ENCODE results near the gene LRWD1. TPM values are rescaled to one million over a fixed set of nuclear protein-coding genes. Genes with fewer than 3 reads are reported as not detected.

Gene LRWD1
- total and polyA plus RNA-seq, 2 of the 13 experiments (the other 11 are each of a cell fraction or from before 2014, with no cell fraction given) = 8.5 to 16.3 TPM

GRCh38 chr7:102464577-102465280 is at the start of gene LRWD1, which contains the start of gene ALKBH4 (continued):
- no peak for TF ChIP-seq ZNF562 (CRISPR knock-in tag; IDR thresholded peaks at IDR 0.05; ENCODE audit: borderline replicate concordance)
- TF ChIP-seq ZBTB43 (CRISPR knock-in tag; conservative IDR thresholded peaks at IDR 0.05) = 0 out of 2 replicates have a peak, but pooled peaks have one; percentile 16
- TF ChIP-seq CAMTA2 (CRISPR knock-in tag; IDR thresholded peaks at IDR 0.05; ENCODE audit: borderline replicate concordance) = no peak
- TF ChIP-seq, protein P1, sequence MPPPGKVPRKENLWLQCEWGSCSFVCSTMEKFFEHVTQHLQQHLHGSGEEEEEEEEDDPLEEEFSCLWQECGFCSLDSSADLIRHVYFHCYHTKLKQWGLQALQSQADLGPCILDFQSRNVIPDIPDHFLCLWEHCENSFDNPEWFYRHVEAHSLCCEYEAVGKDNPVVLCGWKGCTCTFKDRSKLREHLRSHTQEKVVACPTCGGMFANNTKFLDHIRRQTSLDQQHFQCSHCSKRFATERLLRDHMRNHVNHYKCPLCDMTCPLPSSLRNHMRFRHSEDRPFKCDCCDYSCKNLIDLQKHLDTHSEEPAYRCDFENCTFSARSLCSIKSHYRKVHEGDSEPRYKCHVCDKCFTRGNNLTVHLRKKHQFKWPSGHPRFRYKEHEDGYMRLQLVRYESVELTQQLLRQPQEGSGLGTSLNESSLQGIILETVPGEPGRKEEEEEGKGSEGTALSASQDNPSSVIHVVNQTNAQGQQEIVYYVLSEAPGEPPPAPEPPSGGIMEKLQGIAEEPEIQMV (CRISPR knock-in tag; IDR thresholded peaks at IDR 0.05; ENCODE audit: low read depth) = peak; percentile 78; the same call in 1 of the 2 replicates
- 0 out of 2 replicates have a peak, but pooled peaks have one; percentile 39 for TF ChIP-seq BORCS8-MEF2B (CRISPR knock-in tag; IDR thresholded peaks at IDR 0.05)
- TF ChIP-seq, protein P2, sequence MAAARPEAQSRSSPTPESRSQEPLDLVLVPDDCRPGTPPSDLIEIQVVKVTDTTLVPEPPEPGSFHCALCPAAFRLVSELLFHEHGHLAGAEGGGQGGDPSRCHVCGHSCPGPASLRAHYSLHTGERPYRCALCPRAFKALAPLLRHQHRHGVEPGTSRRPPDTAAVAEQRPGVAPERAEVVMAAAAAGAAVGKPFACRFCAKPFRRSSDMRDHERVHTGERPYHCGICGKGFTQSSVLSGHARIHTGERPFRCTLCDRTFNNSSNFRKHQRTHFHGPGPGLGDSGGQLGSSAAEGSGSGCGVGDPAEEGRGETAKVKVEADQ (CRISPR knock-in tag; IDR thresholded peaks at IDR 0.05; ENCODE audit: borderline replicate concordance) = 0 out of 2 replicates have a peak, but pooled peaks have one; percentile 15
- TF ChIP-seq, protein P3, sequence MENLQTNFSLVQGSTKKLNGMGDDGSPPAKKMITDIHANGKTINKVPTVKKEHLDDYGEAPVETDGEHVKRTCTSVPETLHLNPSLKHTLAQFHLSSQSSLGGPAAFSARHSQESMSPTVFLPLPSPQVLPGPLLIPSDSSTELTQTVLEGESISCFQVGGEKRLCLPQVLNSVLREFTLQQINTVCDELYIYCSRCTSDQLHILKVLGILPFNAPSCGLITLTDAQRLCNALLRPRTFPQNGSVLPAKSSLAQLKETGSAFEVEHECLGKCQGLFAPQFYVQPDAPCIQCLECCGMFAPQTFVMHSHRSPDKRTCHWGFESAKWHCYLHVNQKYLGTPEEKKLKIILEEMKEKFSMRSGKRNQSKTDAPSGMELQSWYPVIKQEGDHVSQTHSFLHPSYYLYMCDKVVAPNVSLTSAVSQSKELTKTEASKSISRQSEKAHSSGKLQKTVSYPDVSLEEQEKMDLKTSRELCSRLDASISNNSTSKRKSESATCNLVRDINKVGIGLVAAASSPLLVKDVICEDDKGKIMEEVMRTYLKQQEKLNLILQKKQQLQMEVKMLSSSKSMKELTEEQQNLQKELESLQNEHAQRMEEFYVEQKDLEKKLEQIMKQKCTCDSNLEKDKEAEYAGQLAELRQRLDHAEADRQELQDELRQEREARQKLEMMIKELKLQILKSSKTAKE (CRISPR knock-in tag; IDR thresholded peaks at IDR 0.05; ENCODE audit: borderline replicate concordance) = no peak
- TF ChIP-seq ZIK1 (CRISPR knock-in tag; IDR thresholded peaks at IDR 0.05; ENCODE audit: borderline replicate concordance, low read depth) = 0 out of 2 replicates have a peak, but pooled peaks have one; percentile 59
- no peak; the same call in 1 of the 2 replicates for TF ChIP-seq JDP2 (CRISPR knock-in tag; IDR thresholded peaks at IDR 0.05; ENCODE audit: borderline replicate concordance)
- TF ChIP-seq AGO1 (IDR thresholded peaks at IDR 0.05; ENCODE audit: low read depth, low read length, poor library complexity, severe bottlenecking) = peak; percentile 31
- peak; percentile 63 for TF ChIP-seq CSRNP1 (CRISPR knock-in tag; IDR thresholded peaks at IDR 0.05)
- TF ChIP-seq MIER3 (CRISPR knock-in tag; IDR thresholded peaks at IDR 0.05; ENCODE audit: borderline replicate concordance) = no peak; the same call in 1 of the 2 replicates
